K562 (cell line): ENCODE data around the gene COL15A1. TPM values are rescaled to one million over a fixed set of nuclear protein-coding genes. Genes with fewer than 3 reads are reported as not detected.

Experiments used
- BACH1 ChIP-seq: fragments of 200-800 bp; sonication (Bioruptor generic); IDR thresholded peaks from 2 replicates; pipeline ENCODE4 v1.6.1; 2016; ENCODE audit warnings: missing genetic modification characterization, missing compliant biosample characterization
- CAMTA2 ChIP-seq: fragments of 250-450 bp; sonication (Bioruptor Pico); conservative IDR thresholded peaks from 2 replicates; pipeline ENCODE4 v1.5.1; 2022
- CBX8 ChIP-seq: fragments of 200-600 bp; sonication (generic); IDR thresholded peaks from 2 replicates; pipeline ENCODE4 v1.6.1; 2012; ENCODE audit warnings: borderline replicate concordance, mixed run types, low read depth, mild to moderate bottlenecking, moderate library complexity, mixed read lengths, low read length, control low read depth, inconsistent platforms; ENCODE audit not compliant: poor library complexity, severe bottlenecking; ENCODE audit errors: extremely low read depth
- JUN ChIP-seq, 2 experiments: sonication (generic) in 1 of 2; formaldehyde crosslinking in 1 of 2; IDR thresholded peaks; 2 replicates each; pipeline versions ENCODE4 v1.6.1 to v1.8.0; 2012 to 2022; ENCODE audit warnings: borderline replicate concordance in 2 of 2, mild to moderate bottlenecking in 2 of 2, improper control_type of control experiment in 1 of 2, low read depth in 1 of 2, low read length in 1 of 2, missing genetic modification reagents in 1 of 2
- JUND ChIP-seq, 2 experiments: IDR thresholded peaks; 2 replicates in 1 of 2; 3 replicates in 1 of 2; pipeline ENCODE4 v1.6.1; 2011; ENCODE audit warnings: borderline replicate concordance in 2 of 2, low read depth in 2 of 2, low read length in 2 of 2, improper control_type of control experiment in 1 of 2, missing biosample characterization in 1 of 2, missing genetic modification characterization in 1 of 2, missing genetic modification reagents in 1 of 2
- TOE1 ChIP-seq, 2 experiments: fragments of 450-650 bp in 1 of 2; sonication (generic) in 1 of 2; formaldehyde crosslinking in 1 of 2; IDR thresholded peaks; 2 replicates each; pipeline versions ENCODE4 v1.7.1 to v1.8.0; 2016 to 2022; ENCODE audit warnings: borderline replicate concordance in 2 of 2, mild to moderate bottlenecking in 2 of 2, antibody characterized with exemption in 1 of 2, inconsistent platforms in 1 of 2, low read depth in 1 of 2, missing genetic modification reagents in 1 of 2, moderate library complexity in 1 of 2
- ZKSCAN8 ChIP-seq: fragments of 200-800 bp; sonication (Bioruptor generic); IDR thresholded peaks from 2 replicates; pipeline ENCODE4 v1.6.1; 2016; ENCODE audit warnings: missing genetic modification characterization, missing compliant biosample characterization
- ZNF444 ChIP-seq: fragments of 250-450 bp; sonication (Bioruptor Pico); IDR thresholded peaks from 2 replicates; pipeline ENCODE4 v1.4.0; 2020; ENCODE audit warnings: mild to moderate bottlenecking, moderate library complexity
- polyA plus RNA-seq, 8 experiments: library from polyadenylated mRNA; depleted of rRNA in 4 of 8; stranded (reverse) in 5 of 8; unstranded in 3 of 8; fragments of >200 nt; fragmentation: Nextera tagmentation in 2 of 8; fragmentation: Illumina TruSeq in 1 of 8; extraction: Ambion mirVana in 2 of 8; extraction: Trizol in 1 of 8; gene quantifications; 2 replicates each; pipeline versions ENCODE4 v1.2.1 to v1.2.3, GENCODE V29; 2011 to 2014; ENCODE audit warnings: inconsistent platforms in 1 of 8, missing spikeins in 1 of 8
- total RNA-seq, 7 experiments: library from RNA; depleted of rRNA in 6 of 7; stranded (reverse); fragments of >200 nt in 6 of 7; fragmentation: Illumina TruSeq in 2 of 7; extraction: Trizol in 2 of 7; gene quantifications; 2 replicates each; pipeline versions ENCODE4 v1.2.1 to v1.2.3, GENCODE V29; 2011 to 2021; ENCODE audit warnings: low replicate concordance in 1 of 7
- TF ChIP-seq, protein P1 (sequence below): fragments of 200-800 bp; sonication (Bioruptor generic); IDR thresholded peaks from 2 replicates; pipeline ENCODE4 v1.6.1; 2016; ENCODE audit warnings: missing genetic modification characterization, missing compliant biosample characterization
- TF ChIP-seq, protein P2 (sequence below): sonication (generic); formaldehyde crosslinking; IDR thresholded peaks from 2 replicates; pipeline ENCODE4 v1.8.0; 2022; ENCODE audit warnings: missing genetic modification reagents, mild to moderate bottlenecking, borderline replicate concordance
- TF ChIP-seq, protein P3 (sequence below), 2 experiments: fragments of 250-450 bp in 1 of 2; fragments of 450-650 bp in 1 of 2; sonication (Bioruptor Pico) in 1 of 2; IDR thresholded peaks; 2 replicates each; pipeline versions ENCODE4 v1.6.1 to v1.8.0; 2016 to 2021; ENCODE audit warnings: mild to moderate bottlenecking in 2 of 2, moderate library complexity in 2 of 2, missing compliant biosample characterization in 1 of 2, missing genetic modification characterization in 1 of 2
- TF ChIP-seq, protein P4 (sequence below): sonication (generic); formaldehyde crosslinking; IDR thresholded peaks from 2 replicates; pipeline ENCODE4 v1.8.1; 2023; ENCODE audit warnings: mild to moderate bottlenecking, missing genetic modification reagents

COL15A1 gene
- total and polyA plus RNA-seq, 9 of the 15 experiments (the other 6 are each of a cell fraction or from before 2014, with no cell fraction given): 0.46 to 5.1 (median 2.6) TPM

DNA sequence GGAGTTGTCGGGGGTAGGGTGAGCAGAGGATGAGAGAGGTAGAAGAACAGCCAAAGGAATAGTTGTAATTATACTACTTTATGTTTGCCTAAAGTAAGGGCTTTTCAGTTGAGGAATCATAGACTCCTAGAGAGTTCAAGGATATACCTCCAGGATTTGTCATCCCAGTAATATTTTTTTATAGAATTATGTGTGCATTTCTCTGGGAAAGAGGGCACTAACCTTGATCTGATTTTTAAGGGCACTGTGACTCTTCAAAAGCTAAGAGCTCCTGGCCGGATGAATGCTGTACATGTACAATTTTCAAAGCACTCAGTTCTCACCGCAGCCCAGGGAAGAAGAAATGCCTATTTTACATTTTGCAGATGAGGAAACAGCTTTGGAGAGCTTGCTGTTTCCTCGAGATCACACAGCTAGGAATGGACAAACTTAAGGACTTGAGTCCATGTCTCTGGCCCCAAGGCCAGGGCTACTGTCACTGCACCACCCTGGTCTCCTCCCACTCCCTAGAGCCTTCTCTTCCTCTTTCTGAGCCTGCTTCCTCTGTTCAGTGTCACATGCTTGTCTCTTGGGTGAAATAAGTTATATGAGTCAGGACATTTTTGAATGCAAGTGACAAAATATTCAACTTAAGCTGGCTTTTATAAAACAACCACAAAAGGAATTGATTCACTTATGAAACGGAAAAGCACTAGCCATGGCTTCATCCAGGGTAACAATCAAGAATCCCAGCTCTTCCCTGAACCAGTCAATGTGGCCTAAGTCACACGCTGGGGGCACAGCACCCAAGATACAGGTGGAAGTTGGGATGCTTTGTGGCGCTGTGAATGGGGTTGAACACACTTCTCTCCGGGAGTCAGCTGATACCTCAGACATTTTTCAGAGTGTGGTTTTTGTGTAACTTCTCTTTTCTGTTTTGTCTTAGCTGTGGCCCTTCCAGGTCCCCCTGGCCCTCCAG is 115.5 kb downstream of the COL15A1 start (continued):
- TF ChIP-seq ZKSCAN8 (CRISPR knock-in tag) (0 out of 2 replicates have a peak, but pooled peaks have one; percentile 59), JUN (IDR thresholded peaks at IDR 0.05; ENCODE audit: borderline replicate concordance, low read depth, low read length) (0 out of 2 replicates have a peak, but pooled peaks have one; percentile 15), JUN (CRISPR knock-in tag; IDR thresholded peaks at IDR 0.05; ENCODE audit: borderline replicate concordance) (no peak), TOE1 (IDR thresholded peaks at IDR 0.05; ENCODE audit: borderline replicate concordance) (peak; percentile 48; the same call in 1 of the 2 replicates), TOE1 (CRISPR knock-in tag; IDR thresholded peaks at IDR 0.05; ENCODE audit: borderline replicate concordance, low read depth) (no peak), ZNF444 (peak; percentile 60), CBX8 (no peak), BACH1 (tag) (peak; percentile 80), CAMTA2 (CRISPR knock-in tag) (0 out of 2 replicates have a peak, but pooled peaks have one; percentile 51), JUND (IDR thresholded peaks at IDR 0.05; ENCODE audit: borderline replicate concordance, low read depth, low read length) (no peak; the same call in 1 of the 2 replicates), JUND (tag; IDR thresholded peaks at IDR 0.05; ENCODE audit: borderline replicate concordance, low read depth, low read length) (peak; percentile 65; the same call in 2 of the 3 replicates)
- TF ChIP-seq, protein P1, sequence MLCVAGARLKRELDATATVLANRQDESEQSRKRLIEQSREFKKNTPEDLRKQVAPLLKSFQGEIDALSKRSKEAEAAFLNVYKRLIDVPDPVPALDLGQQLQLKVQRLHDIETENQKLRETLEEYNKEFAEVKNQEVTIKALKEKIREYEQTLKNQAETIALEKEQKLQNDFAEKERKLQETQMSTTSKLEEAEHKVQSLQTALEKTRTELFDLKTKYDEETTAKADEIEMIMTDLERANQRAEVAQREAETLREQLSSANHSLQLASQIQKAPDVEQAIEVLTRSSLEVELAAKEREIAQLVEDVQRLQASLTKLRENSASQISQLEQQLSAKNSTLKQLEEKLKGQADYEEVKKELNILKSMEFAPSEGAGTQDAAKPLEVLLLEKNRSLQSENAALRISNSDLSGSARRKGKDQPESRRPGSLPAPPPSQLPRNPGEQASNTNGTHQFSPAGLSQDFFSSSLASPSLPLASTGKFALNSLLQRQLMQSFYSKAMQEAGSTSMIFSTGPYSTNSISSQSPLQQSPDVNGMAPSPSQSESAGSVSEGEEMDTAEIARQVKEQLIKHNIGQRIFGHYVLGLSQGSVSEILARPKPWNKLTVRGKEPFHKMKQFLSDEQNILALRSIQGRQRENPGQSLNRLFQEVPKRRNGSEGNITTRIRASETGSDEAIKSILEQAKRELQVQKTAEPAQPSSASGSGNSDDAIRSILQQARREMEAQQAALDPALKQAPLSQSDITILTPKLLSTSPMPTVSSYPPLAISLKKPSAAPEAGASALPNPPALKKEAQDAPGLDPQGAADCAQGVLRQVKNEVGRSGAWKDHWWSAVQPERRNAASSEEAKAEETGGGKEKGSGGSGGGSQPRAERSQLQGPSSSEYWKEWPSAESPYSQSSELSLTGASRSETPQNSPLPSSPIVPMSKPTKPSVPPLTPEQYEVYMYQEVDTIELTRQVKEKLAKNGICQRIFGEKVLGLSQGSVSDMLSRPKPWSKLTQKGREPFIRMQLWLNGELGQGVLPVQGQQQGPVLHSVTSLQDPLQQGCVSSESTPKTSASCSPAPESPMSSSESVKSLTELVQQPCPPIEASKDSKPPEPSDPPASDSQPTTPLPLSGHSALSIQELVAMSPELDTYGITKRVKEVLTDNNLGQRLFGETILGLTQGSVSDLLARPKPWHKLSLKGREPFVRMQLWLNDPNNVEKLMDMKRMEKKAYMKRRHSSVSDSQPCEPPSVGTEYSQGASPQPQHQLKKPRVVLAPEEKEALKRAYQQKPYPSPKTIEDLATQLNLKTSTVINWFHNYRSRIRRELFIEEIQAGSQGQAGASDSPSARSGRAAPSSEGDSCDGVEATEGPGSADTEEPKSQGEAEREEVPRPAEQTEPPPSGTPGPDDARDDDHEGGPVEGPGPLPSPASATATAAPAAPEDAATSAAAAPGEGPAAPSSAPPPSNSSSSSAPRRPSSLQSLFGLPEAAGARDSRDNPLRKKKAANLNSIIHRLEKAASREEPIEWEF: no peak
- TF ChIP-seq, protein P2, sequence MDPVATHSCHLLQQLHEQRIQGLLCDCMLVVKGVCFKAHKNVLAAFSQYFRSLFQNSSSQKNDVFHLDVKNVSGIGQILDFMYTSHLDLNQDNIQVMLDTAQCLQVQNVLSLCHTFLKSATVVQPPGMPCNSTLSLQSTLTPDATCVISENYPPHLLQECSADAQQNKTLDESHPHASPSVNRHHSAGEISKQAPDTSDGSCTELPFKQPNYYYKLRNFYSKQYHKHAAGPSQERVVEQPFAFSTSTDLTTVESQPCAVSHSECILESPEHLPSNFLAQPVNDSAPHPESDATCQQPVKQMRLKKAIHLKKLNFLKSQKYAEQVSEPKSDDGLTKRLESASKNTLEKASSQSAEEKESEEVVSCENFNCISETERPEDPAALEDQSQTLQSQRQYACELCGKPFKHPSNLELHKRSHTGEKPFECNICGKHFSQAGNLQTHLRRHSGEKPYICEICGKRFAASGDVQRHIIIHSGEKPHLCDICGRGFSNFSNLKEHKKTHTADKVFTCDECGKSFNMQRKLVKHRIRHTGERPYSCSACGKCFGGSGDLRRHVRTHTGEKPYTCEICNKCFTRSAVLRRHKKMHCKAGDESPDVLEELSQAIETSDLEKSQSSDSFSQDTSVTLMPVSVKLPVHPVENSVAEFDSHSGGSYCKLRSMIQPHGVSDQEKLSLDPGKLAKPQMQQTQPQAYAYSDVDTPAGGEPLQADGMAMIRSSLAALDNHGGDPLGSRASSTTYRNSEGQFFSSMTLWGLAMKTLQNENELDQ (CRISPR knock-in tag): no peak
- TF ChIP-seq, protein P3, sequence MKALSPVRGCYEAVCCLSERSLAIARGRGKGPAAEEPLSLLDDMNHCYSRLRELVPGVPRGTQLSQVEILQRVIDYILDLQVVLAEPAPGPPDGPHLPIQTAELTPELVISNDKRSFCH (CRISPR knock-in tag; IDR thresholded peaks at IDR 0.05): no peak
- TF ChIP-seq, protein P3 (tag; IDR thresholded peaks at IDR 0.05): 0 out of 2 replicates have a peak, but pooled peaks have one; percentile 35
- TF ChIP-seq, protein P4, sequence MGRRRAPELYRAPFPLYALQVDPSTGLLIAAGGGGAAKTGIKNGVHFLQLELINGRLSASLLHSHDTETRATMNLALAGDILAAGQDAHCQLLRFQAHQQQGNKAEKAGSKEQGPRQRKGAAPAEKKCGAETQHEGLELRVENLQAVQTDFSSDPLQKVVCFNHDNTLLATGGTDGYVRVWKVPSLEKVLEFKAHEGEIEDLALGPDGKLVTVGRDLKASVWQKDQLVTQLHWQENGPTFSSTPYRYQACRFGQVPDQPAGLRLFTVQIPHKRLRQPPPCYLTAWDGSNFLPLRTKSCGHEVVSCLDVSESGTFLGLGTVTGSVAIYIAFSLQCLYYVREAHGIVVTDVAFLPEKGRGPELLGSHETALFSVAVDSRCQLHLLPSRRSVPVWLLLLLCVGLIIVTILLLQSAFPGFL (CRISPR knock-in tag): no peak
